Spleen (tissue), 7 donors: ENCODE results near the gene FADS1.

Experiments
- POLR2A ChIP-seq, 3 donors: fragments of 450-650 bp; IDR thresholded peaks; one replicate each; pipeline ENCODE4 v1.5.1; 2017; ENCODE audit warnings: antibody characterized with exemption in 3 of 3, mild to moderate bottlenecking in 1 of 3
- TF ChIP-seq, protein P1 (sequence below), 11 experiments: fragments of 200-600 bp in 7 of 11; fragments of 450-650 bp in 4 of 11; sonication (generic) in 4 of 11; IDR thresholded peaks in 8 of 11; conservative IDR thresholded peaks in 3 of 11; 1 replicate in 7 of 11; 2 replicates in 4 of 11; pipeline versions ENCODE4 v1.4.0 to v1.8.0; 2016 to 2021; ENCODE audit warnings: antibody characterized with exemption in 11 of 11, inconsistent platforms in 4 of 11, mild to moderate bottlenecking in 1 of 11
- donor health status: DM: no; HTN: no; CAD: no; lungs with moderate emphysema.
- donor health status: DM: no; HTN: no; CAD: no.
- donor health status: DM: no; HTN: no; CAD: no.

DNA sequence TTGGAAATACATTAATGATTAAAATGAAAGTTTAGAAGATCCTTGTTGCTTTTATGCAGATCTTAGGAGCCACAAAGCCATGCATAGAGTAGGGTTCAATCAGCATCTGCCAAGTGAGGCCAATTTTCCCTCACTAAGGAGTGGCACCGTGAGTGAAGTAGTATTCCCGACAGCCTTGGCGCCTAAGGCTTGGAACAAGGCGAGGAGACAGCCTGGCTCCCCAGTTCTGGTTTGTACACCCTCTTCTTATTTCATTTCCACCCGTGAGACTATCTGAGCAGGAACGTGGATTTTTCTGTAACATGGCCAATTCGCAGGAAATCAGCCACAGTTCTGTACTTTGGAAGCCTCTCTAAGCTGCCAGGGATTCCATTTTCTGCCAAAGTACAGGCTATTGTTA lies 33.9 kb upstream of the FADS1 start:
- TF ChIP-seq, protein P1, sequence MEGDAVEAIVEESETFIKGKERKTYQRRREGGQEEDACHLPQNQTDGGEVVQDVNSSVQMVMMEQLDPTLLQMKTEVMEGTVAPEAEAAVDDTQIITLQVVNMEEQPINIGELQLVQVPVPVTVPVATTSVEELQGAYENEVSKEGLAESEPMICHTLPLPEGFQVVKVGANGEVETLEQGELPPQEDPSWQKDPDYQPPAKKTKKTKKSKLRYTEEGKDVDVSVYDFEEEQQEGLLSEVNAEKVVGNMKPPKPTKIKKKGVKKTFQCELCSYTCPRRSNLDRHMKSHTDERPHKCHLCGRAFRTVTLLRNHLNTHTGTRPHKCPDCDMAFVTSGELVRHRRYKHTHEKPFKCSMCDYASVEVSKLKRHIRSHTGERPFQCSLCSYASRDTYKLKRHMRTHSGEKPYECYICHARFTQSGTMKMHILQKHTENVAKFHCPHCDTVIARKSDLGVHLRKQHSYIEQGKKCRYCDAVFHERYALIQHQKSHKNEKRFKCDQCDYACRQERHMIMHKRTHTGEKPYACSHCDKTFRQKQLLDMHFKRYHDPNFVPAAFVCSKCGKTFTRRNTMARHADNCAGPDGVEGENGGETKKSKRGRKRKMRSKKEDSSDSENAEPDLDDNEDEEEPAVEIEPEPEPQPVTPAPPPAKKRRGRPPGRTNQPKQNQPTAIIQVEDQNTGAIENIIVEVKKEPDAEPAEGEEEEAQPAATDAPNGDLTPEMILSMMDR (IDR thresholded peaks at IDR 0.05 in 8 of 11, conservative IDR thresholded peaks at IDR 0.05 in 3 of 11) = no peak
- no peak for TF ChIP-seq POLR2A (IDR thresholded peaks at IDR 0.05)
